DND-41 (cell line): ENCODE data around the gene RAMACL.

ENCODE experiments used
- ATAC-seq: fragments of 200-7000 bp; cut with Tn5 transposase; 3 replicates; pipeline ENCODE4 v1.9.1; 2021; ENCODE audit warnings: low read depth; ENCODE audit not compliant: insufficient read depth
- DNase-seq: peaks from one replicate; pipeline ENCODE4 v3.0.0-alpha.2; 2020
- H2AFZ ChIP-seq: 2 replicates; pipeline ENCODE4 v1.6.0; 2012; ENCODE audit warnings: low read depth, low read length
- H3K27ac ChIP-seq: 2 replicates; pipeline ENCODE4 v1.5.1; 2012; ENCODE audit warnings: low read length, inconsistent platforms
- H3K27me3 ChIP-seq: fragments of 200-600 bp; sonication (generic); 2 replicates; pipeline ENCODE4 v1.6.0; 2012; ENCODE audit warnings: low read length, mild to moderate bottlenecking, inconsistent platforms; ENCODE audit not compliant: insufficient read depth, poor library complexity
- H3K36me3 ChIP-seq: 2 replicates; pipeline ENCODE4 v1.5.1; 2012; ENCODE audit warnings: low read length, inconsistent platforms; ENCODE audit not compliant: insufficient read depth
- H3K4me1 ChIP-seq: 2 replicates; pipeline ENCODE4 v1.5.1; 2012; ENCODE audit warnings: mild to moderate bottlenecking, low read length; ENCODE audit not compliant: insufficient read depth
- H3K4me2 ChIP-seq: 2 replicates; pipeline ENCODE4 v1.6.0; 2012; ENCODE audit warnings: mild to moderate bottlenecking, moderate library complexity, low read length, inconsistent platforms; ENCODE audit not compliant: insufficient read depth
- H3K4me3 ChIP-seq, 2 experiments: fragments of 200-600 bp in 1 of 2; shearing (Covaris generic) in 1 of 2; 2 replicates each; pipeline ENCODE4 v1.5.1; 2012 to 2016; ENCODE audit warnings: inconsistent platforms in 2 of 2, low read length in 2 of 2, mild to moderate bottlenecking in 2 of 2, low read depth in 1 of 2, moderate library complexity in 1 of 2
- H3K79me2 ChIP-seq: 2 replicates; pipeline ENCODE4 v1.6.0; 2012; ENCODE audit warnings: low read length, inconsistent platforms; ENCODE audit not compliant: insufficient read depth
- H3K9ac ChIP-seq: 2 replicates; pipeline ENCODE4 v1.6.0; 2012; ENCODE audit warnings: low read depth, mild to moderate bottlenecking, inconsistent platforms, low read length, moderate library complexity
- H3K9me3 ChIP-seq: 2 replicates; pipeline ENCODE4 v1.5.1; 2012; ENCODE audit warnings: low read length, moderate library complexity, mild to moderate bottlenecking, inconsistent platforms; ENCODE audit not compliant: insufficient read depth, severe bottlenecking
- H4K20me1 ChIP-seq: 2 replicates; pipeline ENCODE4 v1.6.0; 2012; ENCODE audit warnings: low read length; ENCODE audit not compliant: insufficient read depth
- CTCF ChIP-seq: IDR thresholded peaks from 2 replicates; pipeline ENCODE4 v1.5.1; 2012; ENCODE audit warnings: borderline replicate concordance, low read length, moderate library complexity, mild to moderate bottlenecking; ENCODE audit not compliant: poor library complexity, severe bottlenecking; ENCODE audit errors: extremely low read depth
- EZH2 ChIP-seq: IDR thresholded peaks from 3 replicates; pipeline ENCODE4 v1.6.1; 2012; ENCODE audit warnings: borderline replicate concordance, low read depth, mild to moderate bottlenecking, moderate library complexity, low read length, inconsistent platforms; ENCODE audit not compliant: severe bottlenecking

RAMACL gene

DNA sequence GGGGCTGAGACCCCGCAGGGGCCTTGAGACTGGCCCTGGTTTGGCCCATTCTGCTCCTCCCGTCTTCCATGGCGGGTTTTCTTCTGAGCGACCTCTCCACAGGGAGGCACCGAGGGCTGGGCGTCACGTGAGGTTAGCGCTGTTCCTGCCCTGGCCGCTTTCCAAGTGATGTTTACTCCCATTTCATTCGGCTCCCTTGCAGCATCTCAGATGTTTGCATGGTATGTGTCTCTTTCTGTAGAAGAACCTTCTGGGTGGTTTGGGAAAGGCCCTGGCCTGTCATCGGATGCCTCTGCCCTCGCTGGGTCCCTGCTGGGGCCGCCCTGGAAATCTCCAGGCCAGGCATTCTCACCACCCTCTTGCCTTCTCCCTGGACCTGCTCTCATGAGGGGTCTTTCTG lies 17.3 kb downstream of the RAMACL start:
- Histone ChIP-seq H3K9ac (no peak overlapping the region), H3K36me3 (no peaks in the 10 kb centered on the region), H3K4me2 (no peak overlapping the region), H3K4me3 (no peak overlapping the region), H3K27ac (no peak overlapping the region), H3K4me1 (no peaks in the 10 kb centered on the region), H2AFZ (no peak overlapping the region), H3K27me3 (no peaks in the 10 kb centered on the region), H3K9me3 (no peaks in the 10 kb centered on the region), H3K79me2 (no peaks in the 10 kb centered on the region), H4K20me1 (no peaks in the 10 kb centered on the region)
- DNase-seq (no peak), ATAC-seq (no peak)
- TF ChIP-seq CTCF (no peak), EZH2 (no peak)

DNA sequence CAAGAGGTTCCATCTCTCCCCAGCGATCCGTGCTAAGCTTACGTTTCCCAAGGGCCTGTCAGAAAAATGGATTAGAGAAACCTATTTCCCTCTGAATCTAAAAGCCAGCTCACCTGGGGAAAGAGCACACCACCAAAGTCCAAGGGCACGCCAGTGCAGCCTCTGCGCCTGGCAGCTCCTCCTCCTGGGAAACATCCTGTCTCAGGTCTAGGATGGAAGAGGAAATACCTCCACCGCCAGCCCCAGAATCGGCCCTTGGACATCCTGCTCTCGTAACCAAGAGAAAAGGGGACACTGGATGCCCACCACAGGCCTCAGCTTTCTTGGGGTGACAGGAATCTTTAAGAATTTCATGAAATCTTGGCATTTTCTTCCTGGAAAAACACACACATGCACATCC lies 18.7 kb downstream of the RAMACL start:
- Histone ChIP-seq H3K79me2 (no peaks in the 10 kb centered on the region), H4K20me1 (no peaks in the 10 kb centered on the region), H2AFZ (no peak overlapping the region), H3K9me3 (no peaks in the 10 kb centered on the region), H3K27me3 (no peaks in the 10 kb centered on the region), H3K36me3 (no peaks in the 10 kb centered on the region), H3K4me2 (no peak overlapping the region), H3K4me1 (no peaks in the 10 kb centered on the region), H3K27ac (no peak overlapping the region), H3K9ac (no peak overlapping the region), H3K4me3 (no peak overlapping the region)
- DNase-seq (no peak), ATAC-seq (no peak)
- TF ChIP-seq CTCF (no peak), EZH2 (no peak)

GRCh38 chr6:166567107-166567506 lies 19.4 kb downstream of the RAMACL start:
- Histone ChIP-seq H2AFZ (no peak overlapping the region), H3K36me3 (no peaks in the 10 kb centered on the region), H4K20me1 (no peaks in the 10 kb centered on the region), H3K27ac (no peak overlapping the region), H3K79me2 (no peaks in the 10 kb centered on the region), H3K4me1 (no peaks in the 10 kb centered on the region), H3K9me3 (no peaks in the 10 kb centered on the region), H3K4me3 (no peak overlapping the region), H3K4me2 (no peak overlapping the region), H3K27me3 (no peaks in the 10 kb centered on the region), H3K9ac (no peak overlapping the region)
- TF ChIP-seq CTCF (no peak), EZH2 (no peak)
- no peak for DNase-seq
- no peak for ATAC-seq
